ENCODE results near the gene CSNK1G3.

CSNK1G3 gene

GRCh38 chr5:123651234-123651633 is 139.3 kb downstream of the CSNK1G3 start:
- no peak for DNase-seq

- no peak for DNase-seq
Measured at GRCh38 chr5:123659011-123659410, 147.0 kb downstream of the CSNK1G3 start.

GRCh38 chr5:123659495-123659894 is 147.5 kb downstream of the CSNK1G3 start:
- DNase-seq, result no peak

- DNase-seq, result no peak
Measured at GRCh38 chr5:123664961-123665360, 153.0 kb downstream of the CSNK1G3 start.

GRCh38 chr5:123665822-123666371 is 153.9 kb downstream of the CSNK1G3 start:
- no peak for DNase-seq

All from activated CD4-positive, alpha-beta T cell treated with anti-CD3 and anti-CD28 coated beads for 4 hours (primary cell).